ENCODE data around the gene WNT1.

WNT1 gene

DNA sequence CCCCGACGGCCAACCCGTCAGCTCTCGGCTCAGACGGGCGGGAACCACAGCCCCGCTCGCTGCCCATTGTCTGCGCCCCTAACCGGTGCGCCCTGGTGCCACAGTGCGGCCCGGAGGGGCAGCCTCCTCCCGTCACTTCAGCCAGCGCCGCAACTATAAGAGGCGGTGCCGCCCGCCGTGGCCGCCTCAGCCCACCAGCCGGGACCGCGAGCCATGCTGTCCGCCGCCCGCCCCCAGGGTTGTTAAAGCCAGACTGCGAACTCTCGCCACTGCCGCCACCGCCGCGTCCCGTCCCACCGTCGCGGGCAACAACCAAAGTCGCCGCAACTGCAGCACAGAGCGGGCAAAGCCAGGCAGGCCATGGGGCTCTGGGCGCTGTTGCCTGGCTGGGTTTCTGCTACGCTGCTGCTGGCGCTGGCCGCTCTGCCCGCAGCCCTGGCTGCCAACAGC, at the start of gene WNT1:
Gene WNT1, plus strand, starts transcription at position 32 of the 450 bp plus-strand sequence. Its CDS starts 329 bp downstream, at position 361.
- Mint-ChIP-seq H3K27me3 (peaks cover 29% of the 10 kb centered on the region), H3K36me3 (no peaks in the 10 kb centered on the region), H3K4me3 (peak within 1 kb of the TSS; percentile 85), H3K9me3 (no peaks in the 10 kb centered on the region), H3K27ac (peak within 1 kb of the TSS; percentile 87), H3K4me1 (peaks cover 32% of the 10 kb centered on the region)
- peak; percentile 4 for ATAC-seq (ENCODE audit: low read depth)
- no peak for DNase-seq (ENCODE audit: low spot score in 2 of 2)

DNA sequence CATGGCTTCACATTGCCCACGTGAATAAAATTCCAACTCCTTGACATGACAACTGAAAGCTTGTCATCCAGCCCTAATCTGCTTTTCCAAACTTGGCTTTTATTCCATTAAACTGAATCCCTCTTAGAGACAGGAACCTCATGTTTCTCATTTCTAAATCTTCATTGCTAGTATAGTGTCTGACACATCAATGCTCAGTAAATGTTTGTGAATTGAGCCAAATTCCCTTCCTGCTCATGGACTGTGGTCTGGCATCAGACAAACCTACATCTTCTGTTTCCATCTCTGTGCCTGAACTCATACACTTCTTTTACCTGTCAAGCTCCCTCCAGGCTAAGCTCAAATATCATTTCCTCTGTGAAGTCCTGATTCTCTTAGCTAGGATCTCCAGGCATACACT, 48.6 kb upstream of the WNT1 start:
- H3K36me3 Mint-ChIP-seq: peaks cover 26% of the 10 kb centered on the region
- H3K9me3 Mint-ChIP-seq: no peaks in the 10 kb centered on the region
- peak overlapping the region; percentile 77 for H3K27ac Mint-ChIP-seq
- H3K4me3 Mint-ChIP-seq: no peak overlapping the region
- peaks cover 11% of the 10 kb centered on the region for H3K4me1 Mint-ChIP-seq
- no peak for ATAC-seq (ENCODE audit: low read depth)
- no peak for DNase-seq (ENCODE audit: low spot score in 2 of 2)
- no peaks in the 10 kb centered on the region for H3K27me3 Mint-ChIP-seq

DNA sequence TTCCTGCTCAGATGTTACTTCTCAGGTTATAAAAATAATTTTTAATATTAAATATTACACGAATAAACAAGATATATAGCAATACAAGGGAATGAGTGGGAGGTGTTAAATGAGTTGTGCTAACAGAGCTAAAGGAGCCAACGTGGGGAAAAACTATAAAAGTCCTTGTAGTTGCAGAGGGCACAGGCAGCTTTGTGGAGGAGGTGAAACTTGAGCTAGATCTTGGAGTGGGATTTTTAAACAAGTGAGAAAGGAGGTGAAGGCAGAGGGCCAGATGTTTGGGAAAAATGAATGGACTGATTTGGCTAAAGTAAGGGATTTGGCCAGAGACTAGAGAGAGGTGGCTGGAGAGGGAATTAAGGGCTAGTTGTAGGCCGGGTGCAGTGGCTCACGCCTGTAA, 47.6 kb upstream of the WNT1 start:
- H3K27ac Mint-ChIP-seq: no peak overlapping the region
- DNase-seq (ENCODE audit: low spot score in 2 of 2) (no peak), ATAC-seq (ENCODE audit: low read depth) (no peak)
- H3K4me1 Mint-ChIP-seq: peaks cover 11% of the 10 kb centered on the region
- no peak overlapping the region for H3K4me3 Mint-ChIP-seq
- H3K27me3 Mint-ChIP-seq: no peaks in the 10 kb centered on the region
- H3K9me3 Mint-ChIP-seq: no peaks in the 10 kb centered on the region
- peaks cover 28% of the 10 kb centered on the region for H3K36me3 Mint-ChIP-seq

DNA sequence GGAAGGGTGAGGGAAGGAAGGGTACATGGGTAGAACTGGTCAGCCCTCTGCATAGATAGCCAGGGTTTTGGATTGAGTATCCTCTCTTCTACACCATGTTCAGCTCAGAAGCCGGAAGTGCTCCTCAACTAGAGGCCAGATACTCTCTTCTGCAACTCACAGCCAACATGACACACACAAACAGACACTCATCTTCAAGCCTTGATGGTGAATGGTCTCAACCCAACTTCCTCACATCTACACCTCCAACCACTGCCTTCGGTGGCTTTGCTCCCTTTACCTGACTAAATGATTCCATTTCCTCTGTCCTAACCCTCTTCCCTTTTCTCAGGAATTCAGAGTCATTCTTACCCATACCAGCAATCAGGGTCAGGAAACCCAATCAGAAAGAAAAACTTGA, 45.2 kb upstream of the WNT1 start:
- Mint-ChIP-seq H3K9me3 (no peaks in the 10 kb centered on the region), H3K36me3 (peaks cover 31% of the 10 kb centered on the region), H3K27me3 (no peaks in the 10 kb centered on the region), H3K4me1 (peaks cover 13% of the 10 kb centered on the region), H3K4me3 (no peak overlapping the region), H3K27ac (no peak overlapping the region)
- ATAC-seq (ENCODE audit: low read depth) (no peak), DNase-seq (ENCODE audit: low spot score in 2 of 2) (no peak)

DNA sequence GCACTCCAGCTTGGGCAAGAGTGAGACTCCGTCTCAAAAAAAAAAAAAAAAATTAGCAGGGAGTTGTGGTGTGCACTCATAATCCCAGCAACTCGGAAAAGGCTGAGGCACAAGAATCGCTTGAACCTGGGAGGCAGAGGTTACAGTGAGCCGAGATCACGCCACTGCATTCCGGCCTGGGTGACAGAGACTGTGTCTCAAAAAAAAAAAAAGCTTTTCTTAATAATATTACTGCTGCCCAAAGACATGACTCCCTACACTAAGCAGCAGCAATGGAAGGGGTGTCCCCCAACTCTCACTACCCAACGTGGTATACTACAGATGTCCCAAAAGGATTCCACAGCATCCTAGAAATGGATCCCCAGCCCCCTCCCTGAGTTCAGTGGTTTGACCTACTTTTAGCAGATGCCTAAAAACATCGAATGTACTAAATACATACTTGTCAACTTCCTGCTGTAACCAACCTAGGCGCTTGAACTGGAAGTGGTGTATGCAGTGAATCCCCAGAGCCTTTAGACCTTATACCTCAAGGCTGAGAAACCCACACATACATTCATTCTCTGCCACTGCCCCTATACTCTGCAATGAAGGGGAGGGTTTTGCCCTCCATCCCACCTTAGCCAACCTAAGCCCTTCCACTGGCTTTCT, 44.3 kb upstream of the WNT1 start:
- H3K4me3 Mint-ChIP-seq: no peak overlapping the region
- H3K4me1 Mint-ChIP-seq: peaks cover 19% of the 10 kb centered on the region
- ATAC-seq (ENCODE audit: low read depth) (no peak), DNase-seq (ENCODE audit: low spot score in 2 of 2) (no peak)
- peaks cover 31% of the 10 kb centered on the region for H3K36me3 Mint-ChIP-seq
- H3K27ac Mint-ChIP-seq: no peak overlapping the region
- no peaks in the 10 kb centered on the region for H3K27me3 Mint-ChIP-seq
- H3K9me3 Mint-ChIP-seq: no peaks in the 10 kb centered on the region

DNA sequence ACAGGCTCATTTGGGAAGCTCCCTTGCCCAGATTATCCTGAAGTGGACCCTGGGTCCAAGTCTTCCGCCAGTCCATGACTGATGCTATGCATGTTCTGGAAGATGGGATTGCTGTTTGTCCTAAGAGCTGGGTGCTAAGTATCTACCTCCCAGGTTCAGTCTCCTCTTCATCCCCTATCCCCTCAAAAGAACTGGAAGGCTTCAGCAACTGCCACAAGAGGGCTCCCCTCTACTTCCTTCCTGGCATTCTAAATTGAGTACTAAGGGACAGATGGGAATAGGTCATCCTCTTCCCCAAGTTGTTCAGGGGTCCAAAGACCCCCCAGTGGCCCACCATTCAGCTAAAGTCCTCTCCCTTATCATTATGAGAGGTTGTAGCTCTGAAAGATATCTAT, 43.8 kb upstream of the WNT1 start:
- DNase-seq (ENCODE audit: low spot score in 2 of 2) (no peak), ATAC-seq (ENCODE audit: low read depth) (no peak)
- no peaks in the 10 kb centered on the region for H3K27me3 Mint-ChIP-seq

DNA sequence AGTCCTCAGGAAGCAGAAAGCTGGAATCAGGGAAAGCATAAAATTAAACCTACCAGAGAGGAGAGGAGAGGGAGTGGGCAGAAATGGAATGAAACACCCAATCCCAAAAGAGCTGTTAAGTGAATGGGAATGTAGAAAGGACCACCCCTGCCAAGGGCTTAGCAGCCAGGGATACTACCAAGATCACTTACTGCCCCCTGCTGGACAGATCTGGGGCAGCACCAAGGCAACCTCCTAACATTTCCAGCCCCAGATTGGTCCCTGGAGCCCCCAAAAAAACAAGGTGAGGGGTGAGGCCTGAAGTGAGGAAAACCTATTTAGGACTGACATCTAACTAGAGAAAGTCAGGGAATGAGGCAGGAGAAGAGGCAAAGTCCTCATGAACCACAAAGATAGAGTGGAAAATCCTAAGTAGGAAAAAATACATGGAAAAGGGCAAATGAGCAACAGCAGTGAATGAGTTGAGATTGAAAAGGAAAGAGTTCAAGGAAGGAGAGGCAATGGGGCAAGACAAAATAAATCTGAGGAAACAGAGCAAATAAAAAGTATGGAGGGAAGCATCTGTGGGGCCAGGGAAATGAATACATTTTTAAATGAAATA, 41.6 kb upstream of the WNT1 start:
- Mint-ChIP-seq H3K4me3 (no peak overlapping the region), H3K9me3 (no peaks in the 10 kb centered on the region), H3K36me3 (peaks cover 24% of the 10 kb centered on the region), H3K27ac (peak overlapping the region; percentile 87), H3K27me3 (no peaks in the 10 kb centered on the region), H3K4me1 (peaks cover 30% of the 10 kb centered on the region)
- DNase-seq (ENCODE audit: low spot score in 2 of 2) (peak; percentile 82 to 84), ATAC-seq (ENCODE audit: low read depth) (peak; percentile 47)

More for the DNA sequence above, 43.8 kb upstream of the WNT1 start:
- Mint-ChIP-seq H3K4me3 (no peak overlapping the region), H3K9me3 (no peaks in the 10 kb centered on the region), H3K36me3 (peaks cover 33% of the 10 kb centered on the region), H3K27ac (no peak overlapping the region), H3K4me1 (peaks cover 24% of the 10 kb centered on the region)

DNA sequence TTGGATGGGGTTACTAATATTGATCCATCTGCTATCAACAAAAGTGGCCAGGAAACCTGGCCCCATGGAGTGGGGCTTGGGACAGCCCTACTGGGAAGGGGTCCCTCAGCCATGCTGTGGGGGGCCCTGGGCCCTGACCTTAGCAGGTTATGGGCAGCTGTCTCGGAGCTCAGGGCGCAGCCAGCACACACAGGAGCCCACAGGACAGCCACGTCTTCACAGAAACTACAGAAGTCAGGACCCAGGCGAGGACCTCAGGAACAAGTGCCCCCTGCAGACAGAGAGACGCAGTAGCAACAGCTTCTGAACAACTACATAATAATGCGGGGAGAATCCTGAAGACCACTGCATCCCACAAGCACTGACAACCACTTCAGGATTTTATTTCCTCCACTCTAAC, 41.0 kb upstream of the WNT1 start:
- Mint-ChIP-seq H3K27me3 (no peaks in the 10 kb centered on the region), H3K36me3 (peaks cover 24% of the 10 kb centered on the region), H3K4me3 (no peak overlapping the region), H3K9me3 (no peaks in the 10 kb centered on the region), H3K27ac (no peak overlapping the region), H3K4me1 (peaks cover 30% of the 10 kb centered on the region)
- ATAC-seq (ENCODE audit: low read depth): no peak
- no peak for DNase-seq (ENCODE audit: low spot score in 2 of 2)

DNA sequence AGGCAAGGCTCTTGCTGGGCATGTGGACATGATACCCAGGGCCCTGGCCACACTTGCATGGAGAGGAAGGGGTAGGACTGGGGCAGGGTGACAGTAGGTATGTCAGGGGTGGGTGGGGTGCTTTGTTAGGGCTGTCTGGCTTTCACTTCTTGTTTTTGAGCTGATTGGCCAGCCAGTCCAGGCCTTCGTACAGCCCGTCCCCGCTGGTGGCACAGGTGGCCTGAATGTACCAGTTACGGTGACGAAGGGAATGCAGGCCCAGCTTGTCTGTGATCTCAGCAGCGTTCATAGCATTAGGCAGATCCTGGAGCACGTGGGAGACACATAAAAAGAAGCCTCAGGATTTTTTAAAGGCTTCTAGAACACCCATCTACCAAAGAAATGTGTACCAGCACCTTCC, 39.3 kb upstream of the WNT1 start:
- Mint-ChIP-seq H3K27me3 (no peaks in the 10 kb centered on the region), H3K36me3 (peaks cover 20% of the 10 kb centered on the region), H3K27ac (peak overlapping the region; percentile 83), H3K4me3 (no peak overlapping the region), H3K4me1 (peaks cover 33% of the 10 kb centered on the region), H3K9me3 (no peaks in the 10 kb centered on the region)
- peak; percentile 97 for ATAC-seq (ENCODE audit: low read depth)
- DNase-seq (ENCODE audit: low spot score in 2 of 2): peak in 1 of 2 donors; percentile 40

DNA sequence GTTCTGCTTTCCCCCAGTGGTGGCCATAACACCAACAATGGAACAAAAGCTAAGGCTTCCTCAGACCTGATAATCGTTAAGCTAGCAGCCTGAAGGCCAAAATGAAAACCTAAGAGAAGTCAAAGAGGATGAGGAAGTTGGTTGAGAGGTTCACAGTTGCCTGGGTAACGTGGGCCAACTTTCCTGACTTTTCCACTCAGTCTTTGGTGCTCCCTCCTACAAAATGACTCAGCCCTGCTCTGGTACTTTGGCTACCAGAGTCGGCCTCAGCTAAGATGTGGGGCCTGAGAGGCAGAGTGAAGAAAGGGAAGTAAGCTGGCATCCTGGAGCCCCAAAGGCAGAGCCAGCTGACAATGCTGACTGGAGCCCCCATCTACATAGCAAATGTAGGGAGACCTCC, 37.9 kb upstream of the WNT1 start:
- H3K4me3 Mint-ChIP-seq: no peak overlapping the region
- peaks cover 38% of the 10 kb centered on the region for H3K4me1 Mint-ChIP-seq
- H3K27me3 Mint-ChIP-seq: no peaks in the 10 kb centered on the region
- no peak for ATAC-seq (ENCODE audit: low read depth)
- no peak for DNase-seq (ENCODE audit: low spot score in 2 of 2)
- H3K36me3 Mint-ChIP-seq: peaks cover 17% of the 10 kb centered on the region
- no peaks in the 10 kb centered on the region for H3K9me3 Mint-ChIP-seq
- peak overlapping the region; percentile 83 for H3K27ac Mint-ChIP-seq

DNA sequence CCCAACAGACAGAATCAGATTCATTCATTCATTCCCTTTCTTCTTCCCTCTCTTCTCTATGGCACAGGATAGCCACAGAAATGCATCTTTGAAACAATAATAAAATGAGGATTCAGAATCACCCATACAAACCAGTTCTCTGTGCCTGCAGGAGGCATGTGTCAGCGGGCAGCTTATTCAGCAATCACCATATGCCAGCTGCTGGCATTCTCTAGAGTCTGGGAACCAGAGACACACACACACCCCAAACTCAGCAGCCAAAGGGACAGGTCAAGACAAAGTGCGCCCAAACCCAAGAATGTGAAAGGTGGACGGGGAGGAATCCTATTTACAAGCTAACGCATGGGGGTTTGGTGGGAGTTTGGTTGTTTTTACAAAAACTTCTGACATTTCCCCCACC, 34.9 kb upstream of the WNT1 start:
- Mint-ChIP-seq H3K9me3 (no peaks in the 10 kb centered on the region), H3K4me3 (no peak overlapping the region), H3K4me1 (peaks cover 40% of the 10 kb centered on the region), H3K27me3 (no peaks in the 10 kb centered on the region), H3K27ac (no peak overlapping the region), H3K36me3 (peaks cover 17% of the 10 kb centered on the region)
- DNase-seq (ENCODE audit: low spot score in 2 of 2): no peak
- no peak for ATAC-seq (ENCODE audit: low read depth)

DNA sequence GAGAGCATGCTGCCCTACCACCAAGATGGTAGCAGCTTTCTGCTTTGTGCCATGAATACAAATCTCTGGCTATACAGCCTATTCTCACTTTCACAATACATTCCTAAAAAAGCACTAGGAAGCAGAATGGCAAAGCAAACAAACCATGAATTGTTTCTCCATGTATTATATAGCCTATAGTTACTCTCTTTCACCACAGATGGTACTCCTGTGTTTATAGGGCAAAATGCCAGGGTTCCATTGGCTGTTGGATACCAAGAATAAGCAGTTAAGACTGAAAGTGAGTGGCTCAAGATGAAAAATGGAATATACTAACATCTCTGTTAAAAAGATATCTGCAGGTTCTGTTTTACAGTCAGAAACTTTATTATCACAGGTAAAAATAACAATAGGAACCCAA, 31.9 kb upstream of the WNT1 start:
- peaks cover 23% of the 10 kb centered on the region for H3K4me1 Mint-ChIP-seq
- DNase-seq (ENCODE audit: low spot score in 2 of 2): no peak
- no peak for ATAC-seq (ENCODE audit: low read depth)
- no peaks in the 10 kb centered on the region for H3K9me3 Mint-ChIP-seq
- no peak overlapping the region for H3K27ac Mint-ChIP-seq
- H3K4me3 Mint-ChIP-seq: no peak overlapping the region
- H3K27me3 Mint-ChIP-seq: no peaks in the 10 kb centered on the region
- peaks cover 16% of the 10 kb centered on the region for H3K36me3 Mint-ChIP-seq

DNA sequence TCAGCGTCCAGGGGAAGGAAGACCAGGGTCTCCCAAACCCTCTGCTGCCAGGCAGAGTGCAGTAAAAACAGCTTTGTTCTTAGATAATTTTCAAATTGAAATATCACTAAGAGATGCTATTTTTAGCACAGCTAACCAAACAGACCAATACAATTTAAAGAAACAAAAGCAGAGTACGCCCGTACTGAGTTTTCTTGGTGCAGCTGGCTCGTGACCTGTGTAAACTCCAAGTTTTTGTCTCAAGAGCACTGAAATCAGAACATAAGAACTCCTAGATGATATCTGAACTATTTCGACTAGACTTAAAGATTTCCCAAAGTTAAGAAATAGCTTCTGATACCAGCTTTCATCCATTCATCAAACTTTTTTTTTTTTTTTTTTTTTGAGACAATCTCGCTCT, 31.2 kb upstream of the WNT1 start:
- peaks cover 23% of the 10 kb centered on the region for H3K4me1 Mint-ChIP-seq
- H3K27ac Mint-ChIP-seq: no peak overlapping the region
- H3K27me3 Mint-ChIP-seq: no peaks in the 10 kb centered on the region
- no peaks in the 10 kb centered on the region for H3K9me3 Mint-ChIP-seq
- no peak for ATAC-seq (ENCODE audit: low read depth)
- H3K36me3 Mint-ChIP-seq: peaks cover 16% of the 10 kb centered on the region
- no peak for DNase-seq (ENCODE audit: low spot score in 2 of 2)
- no peak overlapping the region for H3K4me3 Mint-ChIP-seq

DNA sequence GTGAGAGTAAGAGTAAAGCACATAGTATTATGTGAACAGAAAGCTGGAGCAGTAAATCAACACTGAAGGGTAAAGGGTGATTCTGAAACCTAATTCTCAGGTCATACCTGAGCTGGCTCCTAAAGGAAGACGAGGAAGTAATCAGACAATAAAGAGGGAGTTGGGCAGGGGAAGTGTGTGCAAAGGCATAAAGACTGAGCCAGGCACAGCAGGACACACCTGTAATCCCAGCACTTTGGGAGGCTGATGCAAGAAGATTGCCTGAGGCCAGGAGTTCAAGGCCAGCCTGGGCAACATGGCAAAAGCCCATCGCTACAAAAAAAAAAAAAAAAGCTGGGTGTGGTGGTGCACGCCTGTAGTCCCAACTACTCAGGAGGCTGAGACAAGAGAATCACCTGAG, 30.4 kb upstream of the WNT1 start:
- no peaks in the 10 kb centered on the region for H3K9me3 Mint-ChIP-seq
- ATAC-seq (ENCODE audit: low read depth) (no peak), DNase-seq (ENCODE audit: low spot score in 2 of 2) (no peak)
- no peak overlapping the region for H3K4me3 Mint-ChIP-seq
- H3K27ac Mint-ChIP-seq: no peak overlapping the region
- H3K4me1 Mint-ChIP-seq: peaks cover 25% of the 10 kb centered on the region
- no peaks in the 10 kb centered on the region for H3K27me3 Mint-ChIP-seq
- H3K36me3 Mint-ChIP-seq: peaks cover 16% of the 10 kb centered on the region

DNA sequence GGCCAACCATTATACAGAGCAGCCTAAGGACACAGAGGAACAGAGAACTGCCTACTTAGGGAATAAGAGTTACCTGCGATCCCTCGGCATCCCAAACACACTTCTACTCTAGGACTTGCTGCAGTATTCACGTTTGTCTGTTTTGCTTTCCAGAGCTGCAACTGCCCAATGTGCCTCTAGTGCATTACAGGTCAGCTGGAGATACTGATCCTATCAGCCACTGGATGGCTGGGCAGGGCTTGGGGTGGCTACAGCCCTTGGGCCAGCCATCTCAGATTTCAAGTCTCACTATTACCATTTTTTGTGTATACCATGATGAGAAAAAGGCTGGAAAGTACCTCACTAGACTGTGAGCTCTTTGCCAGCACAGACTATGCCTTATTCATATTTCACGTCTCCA, 25.4 kb upstream of the WNT1 start:
- Mint-ChIP-seq H3K36me3 (peaks cover 15% of the 10 kb centered on the region), H3K9me3 (no peaks in the 10 kb centered on the region), H3K27ac (no peak overlapping the region), H3K4me3 (no peak overlapping the region), H3K4me1 (peaks cover 43% of the 10 kb centered on the region), H3K27me3 (no peaks in the 10 kb centered on the region)
- DNase-seq (ENCODE audit: low spot score in 2 of 2): no peak
- no peak for ATAC-seq (ENCODE audit: low read depth)
